Measurements from ENCODE around the gene TSC2.

GRCh38 chr16:2028620-2029220, 19.1 kb upstream of the TSC2 start:
- TF ChIP-seq, protein P1, sequence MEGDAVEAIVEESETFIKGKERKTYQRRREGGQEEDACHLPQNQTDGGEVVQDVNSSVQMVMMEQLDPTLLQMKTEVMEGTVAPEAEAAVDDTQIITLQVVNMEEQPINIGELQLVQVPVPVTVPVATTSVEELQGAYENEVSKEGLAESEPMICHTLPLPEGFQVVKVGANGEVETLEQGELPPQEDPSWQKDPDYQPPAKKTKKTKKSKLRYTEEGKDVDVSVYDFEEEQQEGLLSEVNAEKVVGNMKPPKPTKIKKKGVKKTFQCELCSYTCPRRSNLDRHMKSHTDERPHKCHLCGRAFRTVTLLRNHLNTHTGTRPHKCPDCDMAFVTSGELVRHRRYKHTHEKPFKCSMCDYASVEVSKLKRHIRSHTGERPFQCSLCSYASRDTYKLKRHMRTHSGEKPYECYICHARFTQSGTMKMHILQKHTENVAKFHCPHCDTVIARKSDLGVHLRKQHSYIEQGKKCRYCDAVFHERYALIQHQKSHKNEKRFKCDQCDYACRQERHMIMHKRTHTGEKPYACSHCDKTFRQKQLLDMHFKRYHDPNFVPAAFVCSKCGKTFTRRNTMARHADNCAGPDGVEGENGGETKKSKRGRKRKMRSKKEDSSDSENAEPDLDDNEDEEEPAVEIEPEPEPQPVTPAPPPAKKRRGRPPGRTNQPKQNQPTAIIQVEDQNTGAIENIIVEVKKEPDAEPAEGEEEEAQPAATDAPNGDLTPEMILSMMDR (IDR thresholded peaks at IDR 0.05; ENCODE audit: low read depth, low read length, missing input control), result no peak
- TF ChIP-seq YY1 (IDR thresholded peaks at IDR 0.05) (no peak), TAF1 (conservative IDR thresholded peaks at IDR 0.05) (no peak), REST (IDR thresholded peaks at IDR 0.05) (no peak), GABPA (IDR thresholded peaks at IDR 0.05 in 1 of 2, conservative IDR thresholded peaks at IDR 0.05 in 1 of 2) (no peak), RAD21 (IDR thresholded peaks at IDR 0.05) (no peak), SP1 (IDR thresholded peaks at IDR 0.05) (no peak), JUND (IDR thresholded peaks at IDR 0.05) (no peak), FOXA1 (IDR thresholded peaks at IDR 0.05) (no peak), NR2F2 (IDR thresholded peaks at IDR 0.05) (no peak), EGR1 (IDR thresholded peaks at IDR 0.05; ENCODE audit: low read depth in 2 of 2) (no peak)
- TF ChIP-seq, protein P2, sequence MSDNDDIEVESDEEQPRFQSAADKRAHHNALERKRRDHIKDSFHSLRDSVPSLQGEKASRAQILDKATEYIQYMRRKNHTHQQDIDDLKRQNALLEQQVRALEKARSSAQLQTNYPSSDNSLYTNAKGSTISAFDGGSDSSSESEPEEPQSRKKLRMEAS (IDR thresholded peaks at IDR 0.05), result no peak
- TF ChIP-seq, protein P3, sequence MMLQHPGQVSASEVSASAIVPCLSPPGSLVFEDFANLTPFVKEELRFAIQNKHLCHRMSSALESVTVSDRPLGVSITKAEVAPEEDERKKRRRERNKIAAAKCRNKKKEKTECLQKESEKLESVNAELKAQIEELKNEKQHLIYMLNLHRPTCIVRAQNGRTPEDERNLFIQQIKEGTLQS (IDR thresholded peaks at IDR 0.05), result no peak
- TF ChIP-seq, protein P4, sequence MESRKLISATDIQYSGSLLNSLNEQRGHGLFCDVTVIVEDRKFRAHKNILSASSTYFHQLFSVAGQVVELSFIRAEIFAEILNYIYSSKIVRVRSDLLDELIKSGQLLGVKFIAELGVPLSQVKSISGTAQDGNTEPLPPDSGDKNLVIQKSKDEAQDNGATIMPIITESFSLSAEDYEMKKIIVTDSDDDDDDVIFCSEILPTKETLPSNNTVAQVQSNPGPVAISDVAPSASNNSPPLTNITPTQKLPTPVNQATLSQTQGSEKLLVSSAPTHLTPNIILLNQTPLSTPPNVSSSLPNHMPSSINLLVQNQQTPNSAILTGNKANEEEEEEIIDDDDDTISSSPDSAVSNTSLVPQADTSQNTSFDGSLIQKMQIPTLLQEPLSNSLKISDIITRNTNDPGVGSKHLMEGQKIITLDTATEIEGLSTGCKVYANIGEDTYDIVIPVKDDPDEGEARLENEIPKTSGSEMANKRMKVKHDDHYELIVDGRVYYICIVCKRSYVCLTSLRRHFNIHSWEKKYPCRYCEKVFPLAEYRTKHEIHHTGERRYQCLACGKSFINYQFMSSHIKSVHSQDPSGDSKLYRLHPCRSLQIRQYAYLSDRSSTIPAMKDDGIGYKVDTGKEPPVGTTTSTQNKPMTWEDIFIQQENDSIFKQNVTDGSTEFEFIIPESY (IDR thresholded peaks at IDR 0.05), result no peak

Measured in liver (tissue), 3 donors.